Heart left ventricle (tissue), 13 donors: Measurements from ENCODE around the gene KLHL12.

Experiments
- POLR2A ChIP-seq, 2 donors: fragments of 450-650 bp; IDR thresholded peaks; one replicate each; pipeline ENCODE4 v1.6.1; 2017; ENCODE audit warnings: antibody characterized with exemption in 2 of 2, mild to moderate bottlenecking in 2 of 2, moderate library complexity in 2 of 2
- TF ChIP-seq, protein P1 (sequence below), 12 donors: fragments of 200-600 bp; sonication (generic) in 4 of 12; IDR thresholded peaks; one replicate each; pipeline versions ENCODE4 v1.5.0 to v1.8.0; 2018 to 2022; ENCODE audit warnings: antibody characterized with exemption in 12 of 12, mild to moderate bottlenecking in 5 of 12
- donor health status: ischemic (EF 13 %, LVEDD 7.1; RV severe dilation, severe dysfunction).
- donor health status: DM: no; HTN: yes; CAD: no.
- donor health status: DM: no; HTN: no; CAD: no.
- donor health status: ischemic (EF 25% LVEDD 6.9; RV normal size, moderate dysfunction).
- donor health status: ischemic (EF 25% LVEDD 5.7; RV mildly dilated, moderate dysfunction).
- donor health status: ischemic (EF 35%, LVEDD 5.7; RV mildly dilated, moderate dysfunction).
- donor health status: nonischemic (EF 11% LVEDD 7.7; RV severe dilation, severe dysfunction).
- donor health status: DM: yes; HTN: yes; CAD: no.
- donor health status: PGD.
- donor health status: ischemic (EF 29% LVEDD 5.4; RV normal size, mild dysfunction).
- donor health status: nonischemic (EF 23%, LVEDD 6.1; RV moderate dilation, normal function).

DNA sequence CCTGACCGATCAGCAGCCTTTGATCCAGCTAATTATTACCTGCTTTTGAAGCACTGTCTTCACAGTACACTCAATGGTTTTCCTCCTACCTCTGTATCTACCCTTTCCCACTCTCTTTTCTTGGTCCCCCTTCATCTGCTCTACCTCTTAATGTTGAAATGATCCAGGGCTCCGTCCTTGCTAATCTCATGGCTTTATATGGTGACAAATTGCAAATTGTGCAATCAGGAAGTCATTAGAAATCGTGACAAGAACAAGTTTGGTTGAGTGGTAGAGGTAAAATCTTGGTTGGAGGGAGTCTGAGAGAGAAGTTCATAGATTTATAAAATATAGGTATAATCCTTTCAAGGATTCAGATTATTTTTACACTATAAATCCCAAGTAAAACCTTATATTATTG is 49.6 kb upstream of the KLHL12 start:
- TF ChIP-seq, protein P1, sequence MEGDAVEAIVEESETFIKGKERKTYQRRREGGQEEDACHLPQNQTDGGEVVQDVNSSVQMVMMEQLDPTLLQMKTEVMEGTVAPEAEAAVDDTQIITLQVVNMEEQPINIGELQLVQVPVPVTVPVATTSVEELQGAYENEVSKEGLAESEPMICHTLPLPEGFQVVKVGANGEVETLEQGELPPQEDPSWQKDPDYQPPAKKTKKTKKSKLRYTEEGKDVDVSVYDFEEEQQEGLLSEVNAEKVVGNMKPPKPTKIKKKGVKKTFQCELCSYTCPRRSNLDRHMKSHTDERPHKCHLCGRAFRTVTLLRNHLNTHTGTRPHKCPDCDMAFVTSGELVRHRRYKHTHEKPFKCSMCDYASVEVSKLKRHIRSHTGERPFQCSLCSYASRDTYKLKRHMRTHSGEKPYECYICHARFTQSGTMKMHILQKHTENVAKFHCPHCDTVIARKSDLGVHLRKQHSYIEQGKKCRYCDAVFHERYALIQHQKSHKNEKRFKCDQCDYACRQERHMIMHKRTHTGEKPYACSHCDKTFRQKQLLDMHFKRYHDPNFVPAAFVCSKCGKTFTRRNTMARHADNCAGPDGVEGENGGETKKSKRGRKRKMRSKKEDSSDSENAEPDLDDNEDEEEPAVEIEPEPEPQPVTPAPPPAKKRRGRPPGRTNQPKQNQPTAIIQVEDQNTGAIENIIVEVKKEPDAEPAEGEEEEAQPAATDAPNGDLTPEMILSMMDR (IDR thresholded peaks at IDR 0.05): no peak
- no peak for TF ChIP-seq POLR2A (IDR thresholded peaks at IDR 0.05)
